Ovary (tissue), 9 donors: ENCODE measurements around the gene ARID3C. TPM values are rescaled to one million over a fixed set of nuclear protein-coding genes. Genes with fewer than 3 reads are reported as not detected.

Experiments
- DNase-seq, 5 donors: peaks; one replicate each; pipeline ENCODE4 v3.0.0-alpha.2; 2019 to 2020
- H3K27ac ChIP-seq, 2 donors: fragments of 200-600 bp; one replicate each; pipeline versions ENCODE4 v1.5.1 to v1.8.0; 2019 to 2022
- H3K27me3 ChIP-seq: fragments of 200-600 bp; one replicate; pipeline ENCODE4 v1.8.0; 2022
- H3K36me3 ChIP-seq: fragments of 200-600 bp; sonication (generic); one replicate; pipeline ENCODE4 v1.5.1; 2019
- H3K4me1 ChIP-seq: one replicate; pipeline ENCODE4 v1.8.1; 2013; ENCODE audit warnings: mild to moderate bottlenecking, moderate library complexity; ENCODE audit not compliant: insufficient read depth
- H3K4me3 ChIP-seq: fragments of 200-600 bp; sonication (generic); one replicate; pipeline ENCODE4 v1.5.1; 2017
- H3K9me3 ChIP-seq, 2 donors: fragments of 200-600 bp in 1 of 2; sonication (generic) in 1 of 2; one replicate each; pipeline versions ENCODE4 v1.5.1 to v1.8.1; 2013 to 2019; ENCODE audit warnings: mild to moderate bottlenecking in 1 of 2, moderate library complexity in 1 of 2
- EP300 ChIP-seq: sonication (generic); formaldehyde crosslinking; IDR thresholded peaks from one replicate; pipeline ENCODE4 v1.6.1; 2017; ENCODE audit warnings: antibody characterized with exemption
- POLR2A ChIP-seq: fragments of 450-650 bp; IDR thresholded peaks from one replicate; pipeline ENCODE4 v1.6.1; 2017; ENCODE audit warnings: antibody characterized with exemption, mild to moderate bottlenecking, moderate library complexity
- WGBS, 3 donors: extraction: QIAGEN DNeasy Blood & Tissue Kit in 1 of 3; methylation state at CpG; one replicate each; pipeline versions ENCODE4 v1.1.5 to v1.1.7; 2013 to 2017; 5-methylcytosine and 5-hydroxymethylcytosine counted together
- intact Hi-C, 4 donors: fragments of 100-400 bp; cut with DNase I; formaldehyde crosslinking; loops; one replicate each; pipeline versions ENCODE4 v1.11.0 to v1.15.1; 2022 to 2023
- polyA plus RNA-seq, 2 donors: library from polyadenylated mRNA; stranded (reverse); fragments of 200-250 nt in 1 of 2; fragments of 350-450 nt in 1 of 2; fragmentation: Illumina TruSeq in 1 of 2; extraction: RNeasy Lipid Tissue Mini Kit (QIAGEN cat#74804) in 1 of 2; gene quantifications; one replicate each; pipeline ENCODE4 v1.2.3, GENCODE V29; 2013 to 2014
- total RNA-seq, 7 donors: library from RNA; depleted of rRNA in 2 of 7; stranded (reverse); fragments of >200 nt in 2 of 7; fragmentation: NEBNext Ultra II Directional in 3 of 7; extraction: Animal tissue kit (Norgen Biotek cat#: 25700) in 3 of 7; gene quantifications; one replicate each; pipeline versions ENCODE4 v1.1.0 to v1.2.4, GENCODE V29; 2016 to 2023
- TF ChIP-seq, protein P1 (sequence below), 3 donors: fragments of 450-650 bp in 2 of 3; fragments of 200-600 bp in 1 of 3; IDR thresholded peaks; one replicate each; pipeline versions ENCODE4 v1.5.1 to v1.8.0; 2016 to 2022; ENCODE audit warnings: antibody characterized with exemption in 3 of 3, mild to moderate bottlenecking in 1 of 3
- donor health status: DM: no; HTN: no; CAD: no; lungs with moderate emphysema.
- donor health status: DM: no; HTN: no; CAD: no.
- donor health status: Bipolar disorder and iron deficiency.
- donor health status: DM: yes; HTN: yes; CAD: no.
- donor health status: DM: no; HTN: no; CAD: no.
- donor health status: DM: yes; HTN: yes; CAD: no.

Gene ARID3C
- total and polyA plus RNA-seq, 9 donors, result 0.07 to 0.40 TPM; not detected in 7

DNA sequence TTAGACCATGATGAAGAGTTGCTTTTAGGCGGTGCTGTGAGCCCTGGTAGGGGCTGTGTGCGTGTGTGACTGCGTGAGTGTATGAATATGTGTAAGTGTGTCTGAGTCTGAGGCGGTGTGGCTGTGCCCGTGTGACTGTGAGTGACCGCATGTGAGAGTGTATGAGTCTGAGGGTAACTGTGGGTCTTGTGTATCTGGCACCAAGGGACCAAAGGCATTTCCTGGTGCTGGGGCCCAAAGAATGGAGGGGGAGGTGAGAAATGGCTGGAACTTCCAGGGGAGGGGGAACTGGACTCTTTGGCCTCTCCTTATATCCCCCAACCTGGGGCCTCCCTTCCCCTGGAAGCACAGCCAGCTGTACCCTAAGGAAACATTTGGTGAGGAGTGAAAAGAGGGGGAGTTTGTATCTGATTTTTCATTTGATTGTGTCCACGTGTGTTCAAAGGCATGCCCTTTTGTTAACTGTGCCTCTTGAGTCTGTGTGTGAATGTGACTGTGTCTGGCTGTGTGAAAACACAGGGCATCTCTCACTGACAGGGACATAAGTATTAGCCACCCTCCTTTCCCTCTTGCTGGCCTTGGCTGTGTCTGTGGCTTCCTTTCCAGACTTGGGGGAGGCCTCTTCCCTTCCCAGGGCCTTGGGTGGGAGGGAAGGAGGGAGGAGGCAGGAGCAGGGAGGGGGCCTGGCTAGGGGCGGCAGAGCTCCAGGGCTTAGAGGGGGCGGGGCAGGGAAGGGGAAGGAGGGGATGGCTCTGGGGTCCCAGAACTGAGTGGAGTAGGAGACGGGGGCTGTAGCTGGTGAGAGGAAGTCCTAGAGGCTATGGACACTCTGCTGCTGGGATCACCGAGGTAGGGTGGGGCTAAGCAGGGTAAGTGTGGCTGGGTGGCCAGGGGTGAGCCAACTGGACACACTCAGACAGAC is 24.5 kb upstream of the ARID3C start:
- no peaks in the 10 kb centered on the region for H3K27me3 ChIP-seq
- H3K4me1 ChIP-seq, result peaks cover 38% of the 10 kb centered on the region
- intact Hi-C loops, result no loop called here
- TF ChIP-seq POLR2A, result no peak
- no peaks in the 10 kb centered on the region for H3K36me3 ChIP-seq
- no peaks in the 10 kb centered on the region for H3K9me3 ChIP-seq
- no peak overlapping the region for H3K4me3 ChIP-seq
- 30 to 37% (median 31%) methylated on average over 11 of the region's 11 CpGs for WGBS, 3 donors
- H3K27ac ChIP-seq, result peak overlapping the region; percentile 71 to 81
- DNase-seq, result peak; percentile 69 to 82 (median 78)

DNA sequence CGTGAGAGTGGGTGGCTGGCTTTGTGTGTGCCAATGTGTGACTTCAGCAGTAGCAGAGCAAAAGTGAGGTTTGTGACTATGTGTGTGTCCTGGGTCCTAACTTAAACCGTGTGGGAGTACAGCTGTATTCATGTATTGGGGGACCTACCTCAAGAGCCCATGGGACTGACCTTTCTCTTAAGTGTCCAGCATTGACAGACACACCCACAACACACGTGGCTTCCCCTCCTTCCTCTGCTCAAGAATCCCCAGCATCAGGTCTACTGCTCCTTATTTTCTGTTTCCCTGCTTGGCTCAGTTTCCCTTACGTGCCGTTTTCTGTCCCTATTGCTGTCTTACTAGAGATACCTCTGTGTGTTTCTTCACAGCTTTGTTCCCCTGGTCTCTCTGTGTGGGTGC is 23.7 kb upstream of the ARID3C start:
- no peak for DNase-seq
- 15 to 22% (median 16%) methylated on average over 5 of the region's 5 CpGs for WGBS, 3 donors
- Histone ChIP-seq H3K36me3 (no peaks in the 10 kb centered on the region), H3K9me3 (no peaks in the 10 kb centered on the region), H3K4me1 (peaks cover 40% of the 10 kb centered on the region), H3K4me3 (peak overlapping the region; percentile 36), H3K27me3 (no peaks in the 10 kb centered on the region), H3K27ac (peak overlapping the region; percentile 71 to 81)
- intact Hi-C loops, result no loop called here
- no peak for TF ChIP-seq POLR2A
- TF ChIP-seq EP300, result no peak
- TF ChIP-seq, protein P1, sequence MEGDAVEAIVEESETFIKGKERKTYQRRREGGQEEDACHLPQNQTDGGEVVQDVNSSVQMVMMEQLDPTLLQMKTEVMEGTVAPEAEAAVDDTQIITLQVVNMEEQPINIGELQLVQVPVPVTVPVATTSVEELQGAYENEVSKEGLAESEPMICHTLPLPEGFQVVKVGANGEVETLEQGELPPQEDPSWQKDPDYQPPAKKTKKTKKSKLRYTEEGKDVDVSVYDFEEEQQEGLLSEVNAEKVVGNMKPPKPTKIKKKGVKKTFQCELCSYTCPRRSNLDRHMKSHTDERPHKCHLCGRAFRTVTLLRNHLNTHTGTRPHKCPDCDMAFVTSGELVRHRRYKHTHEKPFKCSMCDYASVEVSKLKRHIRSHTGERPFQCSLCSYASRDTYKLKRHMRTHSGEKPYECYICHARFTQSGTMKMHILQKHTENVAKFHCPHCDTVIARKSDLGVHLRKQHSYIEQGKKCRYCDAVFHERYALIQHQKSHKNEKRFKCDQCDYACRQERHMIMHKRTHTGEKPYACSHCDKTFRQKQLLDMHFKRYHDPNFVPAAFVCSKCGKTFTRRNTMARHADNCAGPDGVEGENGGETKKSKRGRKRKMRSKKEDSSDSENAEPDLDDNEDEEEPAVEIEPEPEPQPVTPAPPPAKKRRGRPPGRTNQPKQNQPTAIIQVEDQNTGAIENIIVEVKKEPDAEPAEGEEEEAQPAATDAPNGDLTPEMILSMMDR (IDR thresholded peaks at IDR 0.05), result no peak

DNA sequence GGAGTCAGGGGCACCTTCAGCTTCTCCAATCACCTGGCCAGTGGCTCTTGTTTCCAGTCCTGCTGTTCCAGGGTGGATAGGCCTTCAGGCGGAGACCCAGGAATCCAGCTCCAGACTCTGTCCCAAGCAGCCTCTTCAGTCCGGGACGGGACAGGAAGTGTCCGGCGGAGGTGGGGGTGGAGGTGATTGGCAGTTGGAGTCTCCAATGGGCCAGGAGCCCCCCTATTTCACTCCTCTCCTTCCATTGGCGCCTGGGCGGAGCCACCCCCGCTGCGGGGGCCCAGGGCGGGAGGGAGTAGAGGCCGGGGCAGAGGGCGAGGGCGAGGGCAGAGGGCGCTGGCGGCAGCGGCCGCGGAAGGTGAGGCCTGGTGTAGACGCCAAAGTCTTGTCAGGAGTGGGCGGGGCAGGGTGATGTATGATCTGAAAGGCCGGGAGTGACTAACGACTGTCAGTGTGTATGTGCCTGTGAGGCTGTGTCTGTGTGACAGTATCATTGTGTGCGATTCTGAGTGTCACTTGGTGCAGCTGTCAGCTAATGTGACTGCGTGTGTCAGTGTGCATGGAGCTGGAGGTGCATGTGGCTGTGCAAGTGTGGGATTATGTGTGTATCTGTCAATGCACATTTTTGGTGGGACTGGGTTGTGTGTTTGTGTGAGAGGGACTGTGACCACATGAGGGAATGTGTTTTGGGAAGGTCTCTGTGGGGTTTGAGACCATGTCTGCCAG is 23.2 kb upstream of the ARID3C start, which contains the start of gene IL11RA:
TSS of gene IL11RA (plus strand) at position 310 of the 726 bp plus-strand sequence. CDS start 3,033 bp downstream, outside the sequence.
- no peaks in the 10 kb centered on the region for H3K36me3 ChIP-seq
- no peaks in the 10 kb centered on the region for H3K9me3 ChIP-seq
- peak; percentile 90 to 94 (median 90) for DNase-seq
- H3K4me3 ChIP-seq, result peak within 1 kb of the TSS; percentile 36
- intact Hi-C loops, result no loop called here
- no peaks in the 10 kb centered on the region for H3K27me3 ChIP-seq
- TF ChIP-seq, protein P1 (IDR thresholded peaks at IDR 0.05), result peak in 1 of 3 donors; percentile 6
- TF ChIP-seq EP300, result no peak
- TF ChIP-seq POLR2A, result peak; percentile 35
- H3K4me1 ChIP-seq, result peaks cover 46% of the 10 kb centered on the region
- H3K27ac ChIP-seq, result peak within 1 kb of the TSS; percentile 71 to 81
- 1 to 7% (median 3%) methylated on average over 23 to 24 of the region's 24 CpGs for WGBS, 3 donors

DNA sequence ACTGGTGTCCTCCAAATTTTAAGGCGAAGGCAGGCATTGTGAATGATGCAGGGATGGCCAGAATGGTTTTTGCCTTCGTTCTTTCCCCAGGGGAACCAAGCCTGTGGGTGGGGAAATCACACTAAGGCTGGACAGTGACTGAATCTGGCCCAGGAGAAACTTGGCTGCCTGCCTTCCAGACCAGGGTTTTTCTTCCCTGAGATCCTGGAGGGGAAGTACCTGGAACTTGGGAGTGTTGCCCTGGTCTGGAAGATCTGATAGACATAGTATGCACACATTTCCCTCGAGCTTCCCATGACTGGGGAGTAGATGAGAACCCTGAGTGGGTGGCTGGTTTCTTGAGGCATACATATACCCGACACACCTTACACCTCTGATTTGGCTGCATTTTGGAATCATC is 22.5 kb upstream of the ARID3C start:
- Histone ChIP-seq H3K36me3 (no peaks in the 10 kb centered on the region), H3K4me3 (peak overlapping the region; percentile 36), H3K9me3 (no peaks in the 10 kb centered on the region), H3K4me1 (peaks cover 46% of the 10 kb centered on the region), H3K27ac (peak overlapping the region in 1 of 2 donors; percentile 81), H3K27me3 (no peaks in the 10 kb centered on the region)
- intact Hi-C loops, result no loop called here
- TF ChIP-seq POLR2A (no peak), EP300 (no peak)
- TF ChIP-seq, protein P1 (IDR thresholded peaks at IDR 0.05), result no peak
- 26 to 36% (median 27%) methylated on average over 4 of the region's 4 CpGs for WGBS, 3 donors
- peak in 4 of 5 donors; percentile 52 to 58 (median 56) for DNase-seq
